WTC11 (cell line): ENCODE results near the gene LATS1. TPM values are rescaled to one million over a fixed set of nuclear protein-coding genes. Genes with fewer than 3 reads are reported as not detected.

ENCODE experiments used
- ATAC-seq: fragments of 200-7000 bp; cut with Tn5 transposase; 2 replicates; pipeline ENCODE4 v1.10.0; 2021; ENCODE audit warnings: mild to moderate bottlenecking, moderate library complexity
- CTCF ChIA-PET: fragments of 300-600 bp; sonication (Branson Sonifier 250); formaldehyde crosslinking; loops from one replicate; lab custom pipeline; 2021; ENCODE audit warnings: antibody characterized with exemption; lab: Charles Lee
- POLR2A ChIA-PET: fragments of 350-600 bp; sonication (Branson Sonifier 250); formaldehyde crosslinking; loops from one replicate; lab custom pipeline; 2021; ENCODE audit warnings: antibody characterized with exemption; lab: Charles Lee
- DNase-seq: peaks from one replicate; pipeline ENCODE4 v3.0.0; 2021; ENCODE audit warnings: low spot score
- H3K27ac Mint-ChIP-seq: 2 replicates; pipeline ENCODE4 v1.8.0; 2021; ENCODE audit warnings: mixed read lengths
- H3K27me3 Mint-ChIP-seq: 2 replicates; pipeline ENCODE4 v1.8.0; 2021; ENCODE audit warnings: low read depth, mild to moderate bottlenecking, moderate library complexity, mixed read lengths
- H3K36me3 Mint-ChIP-seq: 2 replicates; pipeline ENCODE4 v1.8.0; 2021; ENCODE audit warnings: mixed read lengths
- H3K4me1 Mint-ChIP-seq: 2 replicates; pipeline ENCODE4 v1.8.0; 2022; ENCODE audit warnings: mixed read lengths
- H3K4me3 Mint-ChIP-seq: 2 replicates; pipeline ENCODE4 v1.8.0; 2021; ENCODE audit warnings: mild to moderate bottlenecking, moderate library complexity, mixed read lengths
- H3K9me3 Mint-ChIP-seq: 2 replicates; pipeline ENCODE4 v1.8.0; 2021; ENCODE audit warnings: mixed read lengths
- ELF4 ChIP-seq: sonication (generic); formaldehyde crosslinking; IDR thresholded peaks from 2 replicates; pipeline ENCODE4 v1.8.1; 2022; ENCODE audit warnings: low read depth, mild to moderate bottlenecking, moderate library complexity, missing genetic modification reagents
- HMGA2 ChIP-seq: fragments of 250-450 bp; sonication (Bioruptor Pico); IDR thresholded peaks from 2 replicates; pipeline ENCODE4 v1.4.0; 2021; ENCODE audit warnings: mild to moderate bottlenecking, moderate library complexity
- MXD4 ChIP-seq: fragments of 250-450 bp; sonication (Bioruptor Pico); IDR thresholded peaks from 2 replicates; pipeline ENCODE4 v1.8.0; 2021; ENCODE audit warnings: mild to moderate bottlenecking, moderate library complexity, borderline replicate concordance
- OVOL2 ChIP-seq: fragments of 250-450 bp; sonication (Bioruptor Pico); IDR thresholded peaks from 2 replicates; pipeline ENCODE4 v1.9.0; 2021; ENCODE audit warnings: mild to moderate bottlenecking, borderline replicate concordance
- RELA ChIP-seq: sonication (generic); formaldehyde crosslinking; IDR thresholded peaks from 2 replicates; pipeline ENCODE4 v1.8.1; 2022; ENCODE audit warnings: missing genetic modification reagents, mild to moderate bottlenecking, borderline replicate concordance
- RORB ChIP-seq: fragments of 250-450 bp; sonication (Bioruptor Pico); IDR thresholded peaks from 2 replicates; pipeline ENCODE4 v1.9.0; 2021; ENCODE audit warnings: mild to moderate bottlenecking
- SMAD3 ChIP-seq: sonication (generic); formaldehyde crosslinking; IDR thresholded peaks from 2 replicates; pipeline ENCODE4 v1.8.0; 2022; ENCODE audit warnings: missing genetic modification reagents, mild to moderate bottlenecking, borderline replicate concordance
- SMAD4 ChIP-seq: sonication (generic); formaldehyde crosslinking; IDR thresholded peaks from 2 replicates; pipeline ENCODE4 v1.8.0; 2022; ENCODE audit warnings: mild to moderate bottlenecking, missing genetic modification reagents
- ZBTB21 ChIP-seq: sonication (generic); formaldehyde crosslinking; IDR thresholded peaks from 2 replicates; pipeline ENCODE4 v1.8.1; 2023; ENCODE audit warnings: mild to moderate bottlenecking, missing genetic modification reagents, borderline replicate concordance
- ZNF121 ChIP-seq: sonication (generic); formaldehyde crosslinking; IDR thresholded peaks from 2 replicates; pipeline ENCODE4 v1.8.0; 2023; ENCODE audit warnings: missing genetic modification reagents
- ZNF232 ChIP-seq: sonication (generic); formaldehyde crosslinking; IDR thresholded peaks from 2 replicates; pipeline ENCODE4 v1.8.0; 2022; ENCODE audit warnings: mild to moderate bottlenecking, missing genetic modification reagents
- ZNF671 ChIP-seq: fragments of 250-450 bp; sonication (Bioruptor Pico); IDR thresholded peaks from 2 replicates; pipeline ENCODE4 v1.8.0; 2021; ENCODE audit warnings: mild to moderate bottlenecking
- total RNA-seq: library from RNA; stranded (reverse); gene quantifications from 3 replicates; pipeline ENCODE4 v1.2.3, GENCODE V29; 2021
- TF ChIP-seq, protein P1 (sequence below): sonication (generic); formaldehyde crosslinking; IDR thresholded peaks from 2 replicates; pipeline ENCODE4 v1.8.1; 2023; ENCODE audit warnings: mild to moderate bottlenecking, missing genetic modification reagents, borderline replicate concordance
- TF ChIP-seq, protein P2 (sequence below): sonication (generic); formaldehyde crosslinking; IDR thresholded peaks from 2 replicates; pipeline ENCODE4 v1.8.1; 2022; ENCODE audit warnings: mild to moderate bottlenecking, missing genetic modification reagents, moderate library complexity, borderline replicate concordance
- TF ChIP-seq, protein P3 (sequence below): sonication (generic); formaldehyde crosslinking; IDR thresholded peaks from 2 replicates; pipeline ENCODE4 v1.8.0; 2023; ENCODE audit warnings: missing genetic modification reagents
- TF ChIP-seq, protein P4 (sequence below): sonication (generic); formaldehyde crosslinking; IDR thresholded peaks from 2 replicates; pipeline ENCODE4 v1.8.1; 2023; ENCODE audit warnings: mild to moderate bottlenecking, moderate library complexity, missing genetic modification reagents
- TF ChIP-seq, protein P5 (sequence below): sonication (generic); formaldehyde crosslinking; IDR thresholded peaks from 2 replicates; pipeline ENCODE4 v1.8.1; 2022; ENCODE audit warnings: mild to moderate bottlenecking, moderate library complexity, missing genetic modification reagents
- TF ChIP-seq, protein P6 (sequence below): sonication (generic); formaldehyde crosslinking; IDR thresholded peaks from 2 replicates; pipeline ENCODE4 v1.8.1; 2023; ENCODE audit warnings: mild to moderate bottlenecking, missing genetic modification reagents
- TF ChIP-seq, protein P7 (sequence below): fragments of 250-450 bp; sonication (Bioruptor Pico); IDR thresholded peaks from 2 replicates; pipeline ENCODE4 v1.9.0; 2021; ENCODE audit warnings: mild to moderate bottlenecking
- TF ChIP-seq, protein P8 (sequence below): fragments of 250-450 bp; sonication (Bioruptor Pico); IDR thresholded peaks from 2 replicates; pipeline ENCODE4 v1.9.0; 2021; ENCODE audit warnings: moderate library complexity, mild to moderate bottlenecking, inconsistent platforms, borderline replicate concordance

The LATS1 gene
- total RNA-seq, 1 experiment from 2014 or later = 24.2 TPM

DNA sequence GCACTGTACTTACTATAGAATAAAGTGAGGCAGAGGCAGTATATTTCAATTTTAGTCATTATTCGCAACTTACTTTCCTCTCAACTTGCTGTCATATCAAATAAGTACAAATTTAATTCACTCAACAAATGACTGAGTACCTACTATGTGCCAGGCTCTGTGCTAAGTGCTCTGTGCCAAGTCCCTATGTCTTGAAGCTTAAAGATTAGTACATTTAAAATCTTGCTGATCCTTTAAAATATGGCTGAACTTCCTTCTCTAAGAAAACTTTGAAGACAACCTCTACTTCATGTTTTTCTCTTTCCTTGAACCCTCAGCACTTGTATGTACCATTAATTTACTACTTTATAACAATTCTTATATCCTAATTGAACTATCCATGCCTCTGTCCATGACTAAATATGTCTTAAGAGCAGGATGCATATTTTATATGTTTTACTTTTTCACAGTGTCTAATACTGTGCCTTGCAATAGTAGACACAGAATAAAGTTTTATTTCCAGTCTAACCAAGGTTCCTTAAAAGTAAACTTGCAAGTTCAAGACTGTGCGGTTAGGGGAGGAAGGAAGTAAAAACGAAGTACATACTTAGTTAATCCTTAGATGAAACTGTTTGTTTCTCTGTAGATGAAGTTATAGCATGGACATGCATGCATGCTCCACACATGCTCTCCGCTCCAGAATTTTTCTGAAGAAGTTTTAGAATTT lies 10.0 kb upstream of the LATS1 start:
- ChIA-PET POLR2A (no interaction called here), CTCF (no interaction called here)
- ATAC-seq = no peak
- H3K36me3 Mint-ChIP-seq = peaks cover 52% of the 10 kb centered on the region
- no peak overlapping the region for H3K4me3 Mint-ChIP-seq
- no peaks in the 10 kb centered on the region for H3K27me3 Mint-ChIP-seq
- no peak for DNase-seq
- no peak overlapping the region for H3K27ac Mint-ChIP-seq
- TF ChIP-seq, protein P1, sequence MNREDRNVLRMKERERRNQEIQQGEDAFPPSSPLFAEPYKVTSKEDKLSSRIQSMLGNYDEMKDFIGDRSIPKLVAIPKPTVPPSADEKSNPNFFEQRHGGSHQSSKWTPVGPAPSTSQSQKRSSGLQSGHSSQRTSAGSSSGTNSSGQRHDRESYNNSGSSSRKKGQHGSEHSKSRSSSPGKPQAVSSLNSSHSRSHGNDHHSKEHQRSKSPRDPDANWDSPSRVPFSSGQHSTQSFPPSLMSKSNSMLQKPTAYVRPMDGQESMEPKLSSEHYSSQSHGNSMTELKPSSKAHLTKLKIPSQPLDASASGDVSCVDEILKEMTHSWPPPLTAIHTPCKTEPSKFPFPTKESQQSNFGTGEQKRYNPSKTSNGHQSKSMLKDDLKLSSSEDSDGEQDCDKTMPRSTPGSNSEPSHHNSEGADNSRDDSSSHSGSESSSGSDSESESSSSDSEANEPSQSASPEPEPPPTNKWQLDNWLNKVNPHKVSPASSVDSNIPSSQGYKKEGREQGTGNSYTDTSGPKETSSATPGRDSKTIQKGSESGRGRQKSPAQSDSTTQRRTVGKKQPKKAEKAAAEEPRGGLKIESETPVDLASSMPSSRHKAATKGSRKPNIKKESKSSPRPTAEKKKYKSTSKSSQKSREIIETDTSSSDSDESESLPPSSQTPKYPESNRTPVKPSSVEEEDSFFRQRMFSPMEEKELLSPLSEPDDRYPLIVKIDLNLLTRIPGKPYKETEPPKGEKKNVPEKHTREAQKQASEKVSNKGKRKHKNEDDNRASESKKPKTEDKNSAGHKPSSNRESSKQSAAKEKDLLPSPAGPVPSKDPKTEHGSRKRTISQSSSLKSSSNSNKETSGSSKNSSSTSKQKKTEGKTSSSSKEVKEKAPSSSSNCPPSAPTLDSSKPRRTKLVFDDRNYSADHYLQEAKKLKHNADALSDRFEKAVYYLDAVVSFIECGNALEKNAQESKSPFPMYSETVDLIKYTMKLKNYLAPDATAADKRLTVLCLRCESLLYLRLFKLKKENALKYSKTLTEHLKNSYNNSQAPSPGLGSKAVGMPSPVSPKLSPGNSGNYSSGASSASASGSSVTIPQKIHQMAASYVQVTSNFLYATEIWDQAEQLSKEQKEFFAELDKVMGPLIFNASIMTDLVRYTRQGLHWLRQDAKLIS (CRISPR knock-in tag) = no peak
- TF ChIP-seq ZNF671 = no peak
- TF ChIP-seq ZBTB21 (CRISPR knock-in tag) = no peak
- no peak for TF ChIP-seq OVOL2 (CRISPR knock-in tag)
- TF ChIP-seq, protein P2, sequence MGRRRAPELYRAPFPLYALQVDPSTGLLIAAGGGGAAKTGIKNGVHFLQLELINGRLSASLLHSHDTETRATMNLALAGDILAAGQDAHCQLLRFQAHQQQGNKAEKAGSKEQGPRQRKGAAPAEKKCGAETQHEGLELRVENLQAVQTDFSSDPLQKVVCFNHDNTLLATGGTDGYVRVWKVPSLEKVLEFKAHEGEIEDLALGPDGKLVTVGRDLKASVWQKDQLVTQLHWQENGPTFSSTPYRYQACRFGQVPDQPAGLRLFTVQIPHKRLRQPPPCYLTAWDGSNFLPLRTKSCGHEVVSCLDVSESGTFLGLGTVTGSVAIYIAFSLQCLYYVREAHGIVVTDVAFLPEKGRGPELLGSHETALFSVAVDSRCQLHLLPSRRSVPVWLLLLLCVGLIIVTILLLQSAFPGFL (CRISPR knock-in tag) = no peak
- TF ChIP-seq SMAD3 (CRISPR knock-in tag) = no peak
- no peak for TF ChIP-seq MXD4 (CRISPR knock-in tag)
- TF ChIP-seq ELF4 (CRISPR knock-in tag) = no peak
- TF ChIP-seq, protein P3, sequence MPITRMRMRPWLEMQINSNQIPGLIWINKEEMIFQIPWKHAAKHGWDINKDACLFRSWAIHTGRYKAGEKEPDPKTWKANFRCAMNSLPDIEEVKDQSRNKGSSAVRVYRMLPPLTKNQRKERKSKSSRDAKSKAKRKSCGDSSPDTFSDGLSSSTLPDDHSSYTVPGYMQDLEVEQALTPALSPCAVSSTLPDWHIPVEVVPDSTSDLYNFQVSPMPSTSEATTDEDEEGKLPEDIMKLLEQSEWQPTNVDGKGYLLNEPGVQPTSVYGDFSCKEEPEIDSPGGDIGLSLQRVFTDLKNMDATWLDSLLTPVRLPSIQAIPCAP (CRISPR knock-in tag) = no peak
- TF ChIP-seq RORB (CRISPR knock-in tag) = no peak
- no peak for TF ChIP-seq HMGA2 (CRISPR knock-in tag)
- no peak for TF ChIP-seq SMAD4 (CRISPR knock-in tag)
- TF ChIP-seq, protein P4, sequence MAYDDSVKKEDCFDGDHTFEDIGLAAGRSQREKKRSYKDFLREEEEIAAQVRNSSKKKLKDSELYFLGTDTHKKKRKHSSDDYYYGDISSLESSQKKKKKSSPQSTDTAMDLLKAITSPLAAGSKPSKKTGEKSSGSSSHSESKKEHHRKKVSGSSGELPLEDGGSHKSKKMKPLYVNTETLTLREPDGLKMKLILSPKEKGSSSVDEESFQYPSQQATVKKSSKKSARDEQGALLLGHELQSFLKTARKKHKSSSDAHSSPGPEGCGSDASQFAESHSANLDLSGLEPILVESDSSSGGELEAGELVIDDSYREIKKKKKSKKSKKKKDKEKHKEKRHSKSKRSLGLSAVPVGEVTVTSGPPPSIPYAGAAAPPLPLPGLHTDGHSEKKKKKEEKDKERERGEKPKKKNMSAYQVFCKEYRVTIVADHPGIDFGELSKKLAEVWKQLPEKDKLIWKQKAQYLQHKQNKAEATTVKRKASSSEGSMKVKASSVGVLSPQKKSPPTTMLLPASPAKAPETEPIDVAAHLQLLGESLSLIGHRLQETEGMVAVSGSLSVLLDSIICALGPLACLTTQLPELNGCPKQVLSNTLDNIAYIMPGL = no peak
- no peak for TF ChIP-seq RELA
- TF ChIP-seq, protein P5, sequence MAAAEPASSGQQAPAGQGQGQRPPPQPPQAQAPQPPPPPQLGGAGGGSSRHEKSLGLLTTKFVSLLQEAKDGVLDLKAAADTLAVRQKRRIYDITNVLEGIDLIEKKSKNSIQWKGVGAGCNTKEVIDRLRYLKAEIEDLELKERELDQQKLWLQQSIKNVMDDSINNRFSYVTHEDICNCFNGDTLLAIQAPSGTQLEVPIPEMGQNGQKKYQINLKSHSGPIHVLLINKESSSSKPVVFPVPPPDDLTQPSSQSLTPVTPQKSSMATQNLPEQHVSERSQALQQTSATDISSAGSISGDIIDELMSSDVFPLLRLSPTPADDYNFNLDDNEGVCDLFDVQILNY (CRISPR knock-in tag) = no peak
- H3K4me1 Mint-ChIP-seq = no peaks in the 10 kb centered on the region
- H3K9me3 Mint-ChIP-seq = no peaks in the 10 kb centered on the region

DNA sequence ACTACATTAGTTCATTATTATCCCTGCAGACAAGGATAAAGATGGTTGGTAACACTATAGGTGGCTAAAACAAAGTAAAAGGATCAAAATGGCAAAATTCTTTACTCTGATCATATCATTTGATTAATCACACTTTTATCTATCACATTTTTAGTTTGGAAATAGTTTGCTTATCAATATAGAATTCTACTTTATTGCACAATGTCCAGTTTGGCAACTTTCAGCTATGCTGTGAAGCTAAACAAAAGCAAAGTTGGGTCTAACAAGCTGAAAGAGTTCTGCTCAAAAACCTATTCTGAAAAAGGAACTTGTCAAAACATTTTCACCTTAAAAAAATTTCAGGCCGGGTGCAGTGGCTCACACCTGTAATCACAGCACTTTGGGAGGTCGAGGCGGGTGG lies 7.9 kb upstream of the LATS1 start:
- H3K27ac Mint-ChIP-seq = no peak overlapping the region
- DNase-seq (no peak), ATAC-seq (no peak)
- CTCF ChIA-PET = no interaction called here
- H3K9me3 Mint-ChIP-seq = no peaks in the 10 kb centered on the region
- H3K36me3 Mint-ChIP-seq = peaks cover 43% of the 10 kb centered on the region
- no peak overlapping the region for H3K4me3 Mint-ChIP-seq
- H3K27me3 Mint-ChIP-seq = no peaks in the 10 kb centered on the region
- POLR2A ChIA-PET = no interaction called here
- H3K4me1 Mint-ChIP-seq = no peaks in the 10 kb centered on the region
- TF ChIP-seq, protein P6, sequence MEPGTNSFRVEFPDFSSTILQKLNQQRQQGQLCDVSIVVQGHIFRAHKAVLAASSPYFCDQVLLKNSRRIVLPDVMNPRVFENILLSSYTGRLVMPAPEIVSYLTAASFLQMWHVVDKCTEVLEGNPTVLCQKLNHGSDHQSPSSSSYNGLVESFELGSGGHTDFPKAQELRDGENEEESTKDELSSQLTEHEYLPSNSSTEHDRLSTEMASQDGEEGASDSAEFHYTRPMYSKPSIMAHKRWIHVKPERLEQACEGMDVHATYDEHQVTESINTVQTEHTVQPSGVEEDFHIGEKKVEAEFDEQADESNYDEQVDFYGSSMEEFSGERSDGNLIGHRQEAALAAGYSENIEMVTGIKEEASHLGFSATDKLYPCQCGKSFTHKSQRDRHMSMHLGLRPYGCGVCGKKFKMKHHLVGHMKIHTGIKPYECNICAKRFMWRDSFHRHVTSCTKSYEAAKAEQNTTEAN (CRISPR knock-in tag) = no peak
- TF ChIP-seq ZNF671 = no peak
- TF ChIP-seq, protein P7, sequence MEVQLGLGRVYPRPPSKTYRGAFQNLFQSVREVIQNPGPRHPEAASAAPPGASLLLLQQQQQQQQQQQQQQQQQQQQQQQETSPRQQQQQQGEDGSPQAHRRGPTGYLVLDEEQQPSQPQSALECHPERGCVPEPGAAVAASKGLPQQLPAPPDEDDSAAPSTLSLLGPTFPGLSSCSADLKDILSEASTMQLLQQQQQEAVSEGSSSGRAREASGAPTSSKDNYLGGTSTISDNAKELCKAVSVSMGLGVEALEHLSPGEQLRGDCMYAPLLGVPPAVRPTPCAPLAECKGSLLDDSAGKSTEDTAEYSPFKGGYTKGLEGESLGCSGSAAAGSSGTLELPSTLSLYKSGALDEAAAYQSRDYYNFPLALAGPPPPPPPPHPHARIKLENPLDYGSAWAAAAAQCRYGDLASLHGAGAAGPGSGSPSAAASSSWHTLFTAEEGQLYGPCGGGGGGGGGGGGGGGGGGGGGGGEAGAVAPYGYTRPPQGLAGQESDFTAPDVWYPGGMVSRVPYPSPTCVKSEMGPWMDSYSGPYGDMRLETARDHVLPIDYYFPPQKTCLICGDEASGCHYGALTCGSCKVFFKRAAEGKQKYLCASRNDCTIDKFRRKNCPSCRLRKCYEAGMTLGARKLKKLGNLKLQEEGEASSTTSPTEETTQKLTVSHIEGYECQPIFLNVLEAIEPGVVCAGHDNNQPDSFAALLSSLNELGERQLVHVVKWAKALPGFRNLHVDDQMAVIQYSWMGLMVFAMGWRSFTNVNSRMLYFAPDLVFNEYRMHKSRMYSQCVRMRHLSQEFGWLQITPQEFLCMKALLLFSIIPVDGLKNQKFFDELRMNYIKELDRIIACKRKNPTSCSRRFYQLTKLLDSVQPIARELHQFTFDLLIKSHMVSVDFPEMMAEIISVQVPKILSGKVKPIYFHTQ = no peak
- no peak for TF ChIP-seq ZNF232 (CRISPR knock-in tag)
- TF ChIP-seq, protein P8, sequence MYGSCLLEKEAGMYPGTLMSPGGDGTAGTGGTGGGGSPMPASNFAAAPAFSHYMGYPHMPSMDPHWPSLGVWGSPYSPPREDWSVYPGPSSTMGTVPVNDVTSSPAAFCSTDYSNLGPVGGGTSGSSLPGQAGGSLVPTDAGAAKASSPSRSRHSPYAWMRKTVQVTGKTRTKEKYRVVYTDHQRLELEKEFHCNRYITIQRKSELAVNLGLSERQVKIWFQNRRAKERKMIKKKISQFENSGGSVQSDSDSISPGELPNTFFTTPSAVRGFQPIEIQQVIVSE = no peak
- TF ChIP-seq SMAD4 (CRISPR knock-in tag) = no peak
- no peak for TF ChIP-seq ZNF121 (CRISPR knock-in tag)
